Activated naive CD4-positive, alpha-beta T cell treated with anti-CD3 and anti-CD28 coated beads, Interleukin-2, amount 50 U/mL, for 72 hours (primary cell): ENCODE measurements around the gene KRT32. TPM values are rescaled to one million over a fixed set of nuclear protein-coding genes. Genes with fewer than 3 reads are reported as not detected.
A peak's percentile ranks its signal among the peaks of the same experiment; 100 is the strongest.

Experiments used
- ATAC-seq, 2 donors: fragments of 150-1000 bp; cut with Tn5 transposase; 2 replicates each; pipeline ENCODE4 v1.10.0; 2021; ENCODE audit warnings: mild to moderate bottlenecking in 2 of 2, moderate library complexity in 2 of 2
- DNase-seq, 2 donors: peaks; one replicate each; pipeline ENCODE4 v3.0.0; 2021 to 2022; ENCODE audit warnings: low spot score in 2 of 2
- H3K27ac Mint-ChIP-seq, 2 donors: one replicate each; pipeline ENCODE4 v1.8.0; 2022; ENCODE audit warnings: mild to moderate bottlenecking in 2 of 2, mixed read lengths in 2 of 2
- H3K36me3 Mint-ChIP-seq, 2 donors: one replicate each; pipeline ENCODE4 v1.8.0; 2022; ENCODE audit warnings: mixed read lengths in 2 of 2
- H3K9me3 Mint-ChIP-seq, 2 donors: one replicate each; pipeline ENCODE4 v1.8.0; 2022; ENCODE audit warnings: mixed read lengths in 2 of 2
- total RNA-seq, 2 donors: library from RNA; stranded (reverse); gene quantifications; one replicate each; pipeline ENCODE4 v1.2.3, GENCODE V29; 2022

KRT32 gene
- total RNA-seq, 2 donors from 2014 or later, result not detected

DNA sequence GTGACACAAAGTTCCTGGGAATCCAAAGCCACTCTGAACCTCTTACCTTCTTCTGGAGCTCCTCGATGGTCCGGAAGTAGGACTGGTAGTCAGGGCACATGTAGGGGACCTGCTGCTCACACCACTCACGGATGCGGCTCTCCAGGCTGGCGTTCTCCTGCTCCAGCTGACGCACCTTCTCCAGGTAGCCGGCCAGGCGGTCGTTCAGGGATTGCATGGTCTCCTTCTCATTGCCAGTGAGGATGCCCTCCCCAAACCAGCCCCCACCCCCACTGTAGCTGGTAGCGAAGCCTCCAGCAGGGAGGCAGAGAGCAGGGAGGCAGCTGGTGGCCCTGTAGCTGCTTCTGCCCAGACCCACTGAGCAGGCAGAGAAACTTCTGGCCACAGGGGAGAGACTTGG is 13.4 kb upstream of the KRT32 start:
- DNase-seq (no peak), ATAC-seq (no peak)
- Mint-ChIP-seq H3K9me3 (no peaks in the 10 kb centered on the region), H3K27ac (no peak overlapping the region), H3K36me3 (no peaks in the 10 kb centered on the region)

DNA sequence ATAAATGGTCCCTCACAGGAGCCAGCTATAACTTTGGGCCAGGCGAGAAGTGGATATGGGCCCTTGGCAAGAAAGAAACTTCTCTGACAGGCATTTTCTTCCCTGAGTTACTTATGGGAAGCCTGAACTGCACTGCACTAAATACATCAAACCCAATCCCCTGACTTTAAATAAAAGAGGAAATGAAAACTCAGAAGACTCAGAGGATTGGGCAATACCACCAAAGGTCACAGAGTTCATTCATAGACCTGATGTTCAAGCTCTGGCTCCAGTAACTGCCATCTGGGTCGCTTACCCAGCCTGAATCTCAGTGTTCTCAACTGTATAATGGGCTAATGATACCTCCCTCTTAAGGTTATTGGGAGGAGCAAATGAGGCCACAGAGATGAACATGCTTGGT is 12.9 kb upstream of the KRT32 start:
- no peaks in the 10 kb centered on the region for H3K9me3 Mint-ChIP-seq
- DNase-seq, result no peak
- no peak for ATAC-seq
- H3K36me3 Mint-ChIP-seq, result no peaks in the 10 kb centered on the region
- no peak overlapping the region for H3K27ac Mint-ChIP-seq

DNA sequence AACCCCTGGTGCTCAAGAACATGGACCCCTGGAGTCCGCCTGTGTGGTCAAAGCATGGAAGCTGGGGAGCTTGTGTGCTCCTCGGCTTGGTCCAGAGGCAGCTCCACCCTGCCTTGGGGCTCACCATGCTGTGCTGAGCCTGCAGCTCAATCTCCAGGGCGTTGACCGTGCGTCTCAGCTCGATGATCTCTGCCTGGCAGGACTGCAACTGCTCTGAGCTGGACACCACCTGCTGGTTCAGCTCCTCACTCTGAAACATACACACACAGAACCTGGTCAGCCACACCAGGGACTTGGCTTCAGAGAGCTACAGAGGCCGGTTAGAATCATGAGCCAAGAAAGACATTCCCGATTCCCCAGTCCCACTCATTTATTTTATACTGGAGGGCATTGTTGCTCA is 11.1 kb upstream of the KRT32 start:
- DNase-seq (no peak), ATAC-seq (no peak)
- Mint-ChIP-seq H3K9me3 (no peaks in the 10 kb centered on the region), H3K36me3 (no peaks in the 10 kb centered on the region), H3K27ac (peak overlapping the region in 1 of 2 donors; percentile 32)

DNA sequence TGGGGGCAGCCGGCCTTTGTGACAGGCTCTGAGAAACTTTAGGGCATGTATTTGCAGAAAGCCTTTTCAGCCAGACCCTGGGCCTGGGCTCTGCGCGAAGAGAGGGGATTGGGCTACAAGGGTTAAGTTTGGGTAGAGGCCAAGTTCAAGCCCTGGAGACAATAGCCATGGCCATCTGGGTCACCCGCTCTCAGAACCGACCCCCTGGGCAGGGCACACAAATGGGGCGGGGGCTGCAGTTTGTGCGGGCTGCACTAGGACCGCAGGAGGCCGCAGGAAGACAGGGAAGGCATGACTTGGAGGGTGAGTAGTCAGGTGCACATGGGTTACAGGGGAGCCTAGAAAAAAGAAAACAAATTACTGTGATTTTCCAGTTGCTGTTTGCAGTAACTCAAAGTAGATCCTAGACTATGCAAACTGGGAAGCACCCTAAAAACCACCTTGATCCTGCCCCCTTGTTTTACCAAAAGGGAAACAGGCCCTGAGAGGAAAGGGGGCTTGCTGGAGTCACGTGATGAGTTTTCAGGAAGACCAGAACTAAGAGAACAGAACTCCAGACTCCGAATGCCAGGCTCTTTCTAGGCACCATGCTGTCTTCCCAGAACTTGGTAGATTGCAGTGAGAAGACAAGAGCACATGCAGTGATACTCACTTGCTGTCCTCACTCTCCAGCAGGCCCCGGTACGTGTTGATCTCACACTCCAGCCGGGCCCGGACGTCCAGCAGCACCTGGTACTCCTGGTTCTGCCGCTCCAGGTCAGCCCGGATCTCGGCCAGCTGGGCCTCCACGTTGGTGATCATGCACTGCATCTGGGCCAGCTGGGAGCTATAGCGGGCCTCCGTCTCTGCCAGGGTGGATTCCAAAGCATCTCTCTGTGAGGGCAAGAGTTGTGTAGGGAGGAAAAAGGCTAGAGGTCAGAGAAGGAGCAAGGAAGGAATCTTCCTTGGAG is 10.0 kb upstream of the KRT32 start:
- Mint-ChIP-seq H3K9me3 (peaks cover 4 to 5% of the 10 kb centered on the region in 2 donors), H3K36me3 (no peaks in the 10 kb centered on the region), H3K27ac (peak overlapping the region in 1 of 2 donors; percentile 81)
- no peak for ATAC-seq
- DNase-seq, result no peak

DNA sequence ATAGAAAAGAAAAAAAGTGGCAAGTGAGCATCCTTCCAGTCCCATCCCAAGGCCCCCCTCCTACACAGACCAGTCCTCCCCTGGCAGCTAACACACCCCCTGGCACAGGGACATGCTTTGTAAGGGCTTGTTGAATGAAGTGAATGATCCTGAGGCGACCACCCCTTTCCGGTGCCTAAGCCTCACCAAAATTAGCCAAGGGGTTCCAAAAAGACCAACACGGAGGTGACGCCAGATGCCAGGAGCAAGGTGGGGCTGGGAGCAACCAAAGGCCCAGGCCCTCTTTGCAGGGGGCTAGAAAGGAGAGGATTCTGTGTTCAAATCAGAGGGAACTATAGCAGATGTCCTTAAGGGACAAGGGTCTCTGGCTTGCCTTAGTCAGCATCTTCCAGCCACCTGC is 8.2 kb upstream of the KRT32 start:
- no peaks in the 10 kb centered on the region for H3K36me3 Mint-ChIP-seq
- H3K9me3 Mint-ChIP-seq, result peaks cover 7 to 9% of the 10 kb centered on the region in 2 donors
- DNase-seq (no peak), ATAC-seq (no peak)
- no peak overlapping the region for H3K27ac Mint-ChIP-seq

DNA sequence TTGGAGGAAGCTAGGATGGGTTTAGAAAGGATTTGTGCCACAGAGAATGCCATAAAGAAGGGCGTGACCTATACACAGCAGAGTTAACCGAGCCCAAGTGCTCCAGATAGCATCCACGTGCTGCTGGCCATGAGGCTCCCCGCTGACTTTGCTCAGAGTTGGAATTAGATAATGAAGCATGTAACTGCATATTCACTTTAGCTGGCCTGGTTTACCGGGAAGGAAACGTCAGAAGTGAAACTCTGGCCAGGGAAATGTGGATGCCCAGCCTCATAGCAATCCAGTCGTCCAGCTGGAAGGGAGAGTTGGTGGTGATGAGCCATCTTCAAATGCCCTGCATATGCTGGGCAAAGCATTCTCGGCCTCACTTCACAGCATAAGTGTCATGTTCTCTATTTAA is 7.7 kb upstream of the KRT32 start:
- ATAC-seq (no peak), DNase-seq (no peak)
- no peak overlapping the region for H3K27ac Mint-ChIP-seq
- H3K36me3 Mint-ChIP-seq, result no peaks in the 10 kb centered on the region
- peaks cover 7 to 9% of the 10 kb centered on the region in 2 donors for H3K9me3 Mint-ChIP-seq

DNA sequence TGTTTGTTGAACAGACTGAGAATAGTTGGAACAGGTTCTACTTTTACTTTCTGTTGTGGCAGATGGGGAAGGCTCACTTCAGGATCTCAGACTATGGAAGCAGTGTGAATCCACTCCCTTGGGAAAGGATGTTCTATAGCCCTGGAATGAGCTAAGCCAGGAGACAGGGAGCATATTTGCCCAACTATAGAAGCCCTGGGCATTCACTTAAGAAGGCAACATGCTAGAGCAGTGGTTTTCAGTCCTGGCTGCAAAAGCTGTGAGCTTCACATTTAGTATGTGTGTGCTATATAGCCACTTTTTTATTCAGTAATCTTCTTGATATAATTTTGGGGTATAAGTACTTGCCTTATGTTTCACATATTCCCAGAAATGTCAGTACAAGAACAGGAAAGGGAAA is 1.2 kb upstream of the KRT32 start:
- Mint-ChIP-seq H3K27ac (no peak overlapping the region), H3K36me3 (no peaks in the 10 kb centered on the region), H3K9me3 (peaks cover 7 to 17% of the 10 kb centered on the region in 2 donors)
- no peak for ATAC-seq
- no peak for DNase-seq

DNA sequence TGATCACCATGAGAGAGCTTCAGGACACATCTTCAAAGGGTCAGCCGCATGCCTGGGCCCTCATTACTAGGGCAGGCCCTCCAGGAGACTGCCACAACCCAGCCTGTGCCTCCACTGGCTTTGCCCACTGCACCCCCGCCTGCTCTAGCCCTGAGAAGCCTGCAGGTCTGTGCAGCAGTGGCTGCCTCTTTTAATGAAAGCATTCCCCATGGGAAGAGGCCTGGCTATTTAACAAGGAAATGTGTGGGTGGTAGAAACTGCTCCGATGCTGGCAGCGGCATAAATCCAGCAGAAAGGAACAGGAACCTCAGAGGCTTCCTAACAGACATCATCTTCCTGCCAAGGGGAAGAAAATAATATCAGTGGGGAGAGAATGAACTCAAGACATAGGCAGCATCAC is 375 bp upstream of the KRT32 start:
- DNase-seq (no peak), ATAC-seq (no peak)
- Mint-ChIP-seq H3K27ac (no peak overlapping the region), H3K36me3 (no peaks in the 10 kb centered on the region), H3K9me3 (peaks cover 4 to 12% of the 10 kb centered on the region in 2 donors)

DNA sequence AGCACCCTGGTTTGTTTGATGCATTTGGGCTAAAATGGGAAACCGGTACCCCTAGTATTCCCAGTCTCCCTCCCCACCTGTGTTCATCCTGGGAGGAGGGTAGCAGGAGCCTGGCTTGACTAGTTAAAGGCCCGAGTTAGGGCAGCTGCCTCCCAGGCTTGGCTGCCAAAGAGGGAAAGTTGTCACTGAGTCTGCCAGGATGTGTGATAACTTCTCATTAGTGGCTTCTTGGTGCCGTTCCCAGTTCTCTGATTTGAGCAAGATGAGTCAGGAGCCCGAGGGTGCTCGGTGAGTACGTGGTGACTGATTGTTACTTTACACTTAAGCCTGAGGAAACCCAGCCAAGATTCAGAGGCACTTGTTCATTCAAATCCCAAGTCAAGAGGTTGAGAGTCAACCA is 2.5 kb downstream of the KRT32 start:
- peaks cover 0 to 7% of the 10 kb centered on the region in 2 donors for H3K9me3 Mint-ChIP-seq
- DNase-seq, result no peak
- H3K36me3 Mint-ChIP-seq, result no peaks in the 10 kb centered on the region
- H3K27ac Mint-ChIP-seq, result no peak overlapping the region
- no peak for ATAC-seq

DNA sequence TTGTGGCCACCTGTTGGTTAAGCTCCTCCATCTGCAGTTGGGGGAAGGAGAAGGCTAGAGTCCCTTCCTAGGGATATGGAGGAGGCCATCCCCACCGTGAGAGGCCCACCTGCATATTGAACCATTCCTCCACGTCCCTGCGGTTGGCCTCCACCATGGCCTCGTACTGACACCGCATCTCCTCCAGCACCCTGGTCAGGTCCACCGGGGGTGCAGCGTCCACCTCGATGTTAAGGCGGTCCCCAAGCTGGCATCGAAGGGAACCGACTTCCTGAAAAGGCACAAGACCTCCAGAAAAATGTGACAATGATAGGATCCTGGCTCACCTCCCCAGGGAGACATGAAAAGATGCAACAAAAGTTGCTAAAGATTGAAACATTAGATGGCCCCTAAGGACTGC is 3.0 kb downstream of the KRT32 start:
- no peak for ATAC-seq

DNA sequence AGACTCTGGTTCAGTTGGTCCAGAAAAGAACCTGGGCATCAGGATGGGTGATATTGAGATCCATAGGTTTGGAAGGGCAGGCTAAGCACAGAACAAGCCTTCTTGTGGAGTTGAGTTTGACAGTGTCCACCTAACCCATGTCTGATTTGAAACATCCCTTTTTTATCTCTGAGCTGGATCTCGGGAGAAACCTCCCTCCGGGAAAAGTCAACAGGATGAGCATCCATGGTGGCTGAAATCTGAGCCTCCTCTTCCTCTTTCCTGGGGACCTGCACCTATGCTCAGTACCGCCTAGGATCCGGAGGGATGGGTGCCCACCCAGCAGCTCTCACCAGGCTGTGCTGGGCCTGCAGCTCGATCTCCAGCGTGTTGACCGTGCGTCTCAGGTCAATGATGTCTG is 3.4 kb downstream of the KRT32 start:
- Mint-ChIP-seq H3K36me3 (no peaks in the 10 kb centered on the region), H3K27ac (no peak overlapping the region), H3K9me3 (peaks cover 0 to 7% of the 10 kb centered on the region in 2 donors)
- ATAC-seq, result no peak
- DNase-seq, result no peak

More for the DNA sequence above, 3.0 kb downstream of the KRT32 start:
- H3K9me3 Mint-ChIP-seq, result peaks cover 0 to 7% of the 10 kb centered on the region in 2 donors
- no peaks in the 10 kb centered on the region for H3K36me3 Mint-ChIP-seq
- DNase-seq, result no peak
- H3K27ac Mint-ChIP-seq, result no peak overlapping the region

DNA sequence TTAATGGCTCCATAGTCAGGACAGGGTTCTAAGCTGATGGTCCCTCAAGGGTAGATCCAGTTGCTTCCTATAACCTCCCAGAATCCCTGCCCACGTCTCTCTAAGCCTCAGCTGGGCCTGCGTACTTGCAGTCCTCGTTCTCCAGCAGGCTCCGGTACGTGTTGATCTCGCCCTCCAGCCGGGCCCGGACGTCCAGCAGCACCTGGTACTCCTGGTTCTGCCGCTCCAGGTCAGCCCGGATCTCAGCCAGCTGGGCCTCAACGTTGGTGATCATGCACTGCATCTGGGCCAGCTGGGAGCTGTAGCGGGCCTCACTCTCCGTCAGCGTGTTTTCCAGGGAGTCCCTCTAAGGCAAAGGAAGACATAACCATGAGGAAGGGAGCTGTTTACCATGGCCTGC is 4.5 kb downstream of the KRT32 start:
- H3K9me3 Mint-ChIP-seq, result no peaks in the 10 kb centered on the region
- H3K27ac Mint-ChIP-seq, result no peak overlapping the region
- DNase-seq (no peak), ATAC-seq (no peak)
- H3K36me3 Mint-ChIP-seq, result no peaks in the 10 kb centered on the region

DNA sequence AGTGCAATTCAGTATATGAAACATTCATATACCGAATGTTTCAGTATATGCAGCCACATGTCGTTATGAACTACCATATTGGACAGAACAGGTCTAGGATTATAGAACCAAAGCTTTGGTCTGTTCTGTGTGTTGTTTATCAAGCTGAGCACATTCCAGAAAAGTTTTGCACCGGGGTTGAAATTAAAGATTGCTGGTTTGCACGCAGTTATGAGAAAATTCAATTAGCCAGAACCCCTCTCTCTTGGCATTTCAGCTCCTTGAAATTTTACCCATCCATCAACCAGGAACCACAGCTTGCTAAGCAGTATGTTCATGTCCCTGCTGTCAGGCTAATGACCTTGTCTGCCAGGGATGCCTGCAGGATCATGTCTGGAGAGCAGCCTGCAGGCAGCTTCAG is 9.5 kb downstream of the KRT32 start:
- H3K9me3 Mint-ChIP-seq, result no peaks in the 10 kb centered on the region
- DNase-seq, result no peak
- no peak for ATAC-seq
- no peaks in the 10 kb centered on the region for H3K36me3 Mint-ChIP-seq
- H3K27ac Mint-ChIP-seq, result no peak overlapping the region

DNA sequence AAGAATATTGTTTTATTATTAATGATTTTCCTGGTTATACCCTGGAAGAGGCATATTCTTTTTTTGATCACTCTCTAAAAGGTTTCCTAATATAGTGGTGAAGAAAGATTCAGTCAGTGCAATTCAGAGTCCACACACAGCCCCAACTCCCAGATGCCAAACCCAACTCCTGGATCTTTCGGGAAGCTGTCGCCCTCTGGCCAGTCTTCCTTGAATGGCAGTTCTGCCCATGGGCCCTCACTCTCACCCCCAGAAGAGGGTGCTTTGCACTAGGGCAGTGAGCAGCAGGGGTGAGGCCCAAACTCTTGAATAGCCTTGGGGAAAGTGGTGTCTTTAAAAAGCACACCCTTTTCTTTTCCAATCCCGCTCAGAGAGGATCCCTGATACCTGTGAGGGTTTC is 11.0 kb downstream of the KRT32 start:
- no peak for ATAC-seq
- no peaks in the 10 kb centered on the region for H3K36me3 Mint-ChIP-seq
- H3K9me3 Mint-ChIP-seq, result no peaks in the 10 kb centered on the region

DNA sequence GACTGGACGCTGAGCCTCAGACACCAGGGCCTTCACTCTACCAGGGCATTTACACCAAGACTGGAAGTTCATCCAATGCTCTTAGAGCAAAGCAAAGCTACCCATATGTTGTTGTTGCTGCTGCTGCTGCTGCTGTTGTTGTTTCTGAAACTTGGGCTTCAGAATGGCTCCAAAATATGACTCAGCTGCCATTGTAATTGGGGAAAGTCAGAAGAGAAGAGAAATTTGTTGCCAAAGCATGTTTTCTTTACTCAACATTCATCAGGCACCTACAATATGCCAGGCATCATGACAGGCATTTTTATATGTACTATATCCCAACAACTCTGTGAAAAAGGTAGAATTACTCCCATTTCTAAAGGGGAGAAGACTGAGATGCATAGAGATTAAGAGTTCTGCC is 11.9 kb downstream of the KRT32 start:
- no peaks in the 10 kb centered on the region for H3K36me3 Mint-ChIP-seq
- ATAC-seq, result no peak
- no peak overlapping the region for H3K27ac Mint-ChIP-seq
- H3K9me3 Mint-ChIP-seq, result no peaks in the 10 kb centered on the region
- no peak for DNase-seq

More for the DNA sequence above, 11.0 kb downstream of the KRT32 start:
- no peak for DNase-seq
- H3K27ac Mint-ChIP-seq, result no peak overlapping the region

DNA sequence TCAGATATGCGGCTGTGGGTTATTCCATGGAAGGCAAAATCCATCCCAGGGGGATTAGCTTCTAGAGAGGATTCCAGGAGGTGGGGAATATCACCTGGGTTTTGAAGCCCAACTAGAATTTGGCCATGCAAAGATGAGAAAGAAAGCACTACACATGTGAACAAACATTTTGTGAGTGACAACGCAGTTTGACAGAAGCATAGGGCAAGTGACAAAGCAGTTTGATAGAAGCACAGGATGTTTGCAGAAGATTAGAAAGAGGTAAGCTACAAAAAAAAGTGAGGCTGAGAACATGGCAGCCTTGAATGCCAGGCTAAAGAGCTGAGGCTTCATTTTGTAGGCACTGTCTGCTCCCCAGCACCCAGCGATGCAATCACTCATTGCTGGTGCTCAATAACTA is 14.1 kb downstream of the KRT32 start:
- Mint-ChIP-seq H3K9me3 (no peaks in the 10 kb centered on the region), H3K36me3 (no peaks in the 10 kb centered on the region), H3K27ac (peak overlapping the region in 1 of 2 donors; percentile 65)
- ATAC-seq, result no peak
- no peak for DNase-seq

DNA sequence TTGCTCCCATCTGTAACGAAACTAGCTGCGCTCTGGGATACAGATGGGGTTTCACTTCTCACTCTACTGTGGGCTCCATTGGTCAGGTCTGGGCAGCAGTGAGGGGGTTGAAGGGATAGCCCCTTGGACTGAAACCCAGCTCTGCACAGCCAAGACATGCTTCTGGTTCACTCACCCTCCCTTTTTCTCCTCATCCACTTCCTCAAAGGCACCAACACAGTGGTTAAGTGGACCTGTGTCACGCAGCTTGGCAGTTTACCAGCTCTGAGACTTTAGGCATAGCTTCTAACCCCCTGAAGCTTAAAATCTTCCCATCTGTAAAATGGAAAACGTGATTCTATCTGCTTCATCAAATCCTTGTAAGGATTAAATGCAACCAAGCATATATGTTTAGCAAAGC is 14.9 kb downstream of the KRT32 start:
- no peak for DNase-seq
- Mint-ChIP-seq H3K27ac (no peak overlapping the region), H3K36me3 (no peaks in the 10 kb centered on the region), H3K9me3 (no peaks in the 10 kb centered on the region)
- no peak for ATAC-seq

DNA sequence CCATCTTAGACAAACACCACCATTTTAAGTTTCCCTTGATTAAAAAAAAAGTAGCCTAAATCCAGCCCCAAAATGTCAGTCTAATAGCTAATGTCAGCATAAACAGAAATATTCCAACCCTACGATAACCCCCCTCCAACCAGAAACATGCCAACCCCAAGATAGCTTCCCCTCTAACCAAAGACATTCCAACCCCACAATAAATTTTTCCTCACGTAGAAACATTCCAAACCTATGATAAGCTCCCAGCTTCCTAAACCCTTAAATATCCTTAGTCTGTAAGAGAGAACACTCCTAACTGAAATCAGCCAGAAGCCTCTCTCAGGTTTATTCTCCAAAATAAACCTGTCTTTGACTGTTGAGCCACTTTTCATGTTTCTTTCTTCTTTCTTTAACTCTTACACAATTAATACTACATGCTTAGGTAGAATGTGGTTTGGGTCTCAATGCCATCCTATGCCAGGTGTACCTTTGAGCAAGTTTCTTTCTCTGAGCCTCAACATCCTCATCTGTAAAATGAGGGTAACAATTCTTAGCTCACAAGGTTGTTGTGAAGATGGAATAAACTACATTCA is 15.9 kb downstream of the KRT32 start:
- H3K9me3 Mint-ChIP-seq, result no peaks in the 10 kb centered on the region
- no peak overlapping the region for H3K27ac Mint-ChIP-seq
- ATAC-seq, result no peak
- no peaks in the 10 kb centered on the region for H3K36me3 Mint-ChIP-seq
- no peak for DNase-seq
